AG08395 (cell line): ENCODE measurements around the gene LARP4B.

ENCODE experiments used
- DNase-seq: peaks from one replicate; pipeline ENCODE4 v3.0.0; 2012; ENCODE audit warnings: mixed read lengths, low spot score

Gene LARP4B

GRCh38 chr10:865924-866576 lies 65.5 kb downstream of the LARP4B start:
- no peak for DNase-seq

- no peak for DNase-seq
Observed at GRCh38 chr10:865257-865656, 66.2 kb downstream of the LARP4B start.

- DNase-seq, result no peak
Observed at GRCh38 chr10:860519-860918, 71.0 kb downstream of the LARP4B start.

GRCh38 chr10:856416-857157 lies 74.9 kb downstream of the LARP4B start:
- no peak for DNase-seq

- DNase-seq, result no peak
Observed at GRCh38 chr10:855671-856070, 75.8 kb downstream of the LARP4B start.

DNA sequence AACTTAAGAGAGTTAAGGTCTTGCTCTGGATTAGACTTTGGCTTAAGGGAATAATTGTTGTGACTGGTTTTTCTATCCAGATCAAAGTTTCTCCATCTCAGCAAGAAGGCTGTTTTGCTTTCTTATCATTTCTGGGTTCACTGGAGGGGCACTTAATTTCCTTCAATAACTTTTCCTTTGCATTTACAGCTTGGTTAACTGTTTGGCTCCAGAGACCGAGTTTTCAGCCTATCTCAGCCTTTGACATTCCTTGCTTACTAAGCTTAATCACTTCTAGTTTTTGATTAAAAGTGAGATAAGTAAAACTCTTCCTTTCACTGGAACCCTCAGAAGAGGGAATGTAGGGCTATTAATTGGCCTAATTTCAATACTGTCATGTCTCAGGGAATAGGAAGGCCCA lies 76.4 kb downstream of the LARP4B start:
- no peak for DNase-seq

GRCh38 chr10:853017-853416 lies 78.5 kb downstream of the LARP4B start:
- DNase-seq, result no peak

DNA sequence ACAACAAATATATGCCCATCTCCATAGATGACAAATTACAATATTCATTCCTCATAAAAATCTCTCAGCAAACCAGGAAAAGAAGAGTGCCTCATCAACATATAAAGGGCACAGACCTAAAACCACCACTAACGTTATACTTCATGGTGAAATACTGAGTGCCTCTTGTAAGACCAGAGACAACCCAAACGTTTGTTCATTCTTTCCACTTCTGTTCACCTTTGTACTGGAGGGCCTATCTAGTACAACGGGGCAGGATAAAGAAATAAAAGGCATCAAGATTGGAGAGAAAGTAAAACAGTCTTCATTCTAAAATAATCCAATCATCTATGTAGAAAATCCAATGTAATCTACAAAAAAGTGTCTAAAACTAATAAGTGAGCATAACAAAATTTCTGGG lies 79.1 kb downstream of the LARP4B start:
- no peak for DNase-seq

DNA sequence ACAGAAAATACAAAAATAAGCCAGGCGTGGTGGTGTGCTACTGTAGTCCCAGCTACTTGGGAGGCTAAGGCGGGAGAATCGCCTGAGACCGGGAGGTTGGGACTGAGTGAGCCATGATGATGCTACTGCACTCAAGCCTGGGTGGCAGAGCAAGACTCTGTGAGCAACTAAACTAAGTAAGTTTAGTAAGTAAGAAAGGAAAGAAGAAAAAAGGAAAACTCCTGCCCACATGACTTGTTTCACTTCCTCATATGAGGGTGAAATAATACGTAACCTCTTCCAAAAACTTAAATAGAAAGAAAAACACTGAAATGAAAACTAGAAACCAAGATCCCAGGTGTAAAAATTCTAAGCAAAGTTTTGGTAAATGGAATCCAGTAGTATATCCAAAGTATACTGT lies 79.6 kb downstream of the LARP4B start:
- DNase-seq, result no peak

DNA sequence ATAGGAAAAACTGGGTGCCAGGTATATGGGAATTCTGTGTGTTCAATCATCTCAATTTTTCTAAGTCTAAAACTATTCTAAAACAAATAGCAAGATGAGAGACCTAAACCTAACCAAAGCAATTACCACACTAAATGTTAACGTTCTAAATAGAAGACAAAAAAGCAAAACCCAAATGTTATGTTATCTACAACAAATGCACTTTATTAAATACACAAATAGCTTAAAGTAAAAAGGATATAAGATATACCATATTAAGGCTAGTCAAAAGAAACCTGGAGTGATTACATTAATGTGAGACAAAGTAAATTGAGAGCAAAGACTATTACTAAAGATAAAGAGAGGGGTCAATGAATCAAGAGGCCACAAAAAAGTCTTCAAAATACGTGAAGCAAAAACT lies 81.4 kb downstream of the LARP4B start:
- DNase-seq, result no peak

- DNase-seq, result no peak
Observed at GRCh38 chr10:847868-848267, 83.6 kb downstream of the LARP4B start.

DNA sequence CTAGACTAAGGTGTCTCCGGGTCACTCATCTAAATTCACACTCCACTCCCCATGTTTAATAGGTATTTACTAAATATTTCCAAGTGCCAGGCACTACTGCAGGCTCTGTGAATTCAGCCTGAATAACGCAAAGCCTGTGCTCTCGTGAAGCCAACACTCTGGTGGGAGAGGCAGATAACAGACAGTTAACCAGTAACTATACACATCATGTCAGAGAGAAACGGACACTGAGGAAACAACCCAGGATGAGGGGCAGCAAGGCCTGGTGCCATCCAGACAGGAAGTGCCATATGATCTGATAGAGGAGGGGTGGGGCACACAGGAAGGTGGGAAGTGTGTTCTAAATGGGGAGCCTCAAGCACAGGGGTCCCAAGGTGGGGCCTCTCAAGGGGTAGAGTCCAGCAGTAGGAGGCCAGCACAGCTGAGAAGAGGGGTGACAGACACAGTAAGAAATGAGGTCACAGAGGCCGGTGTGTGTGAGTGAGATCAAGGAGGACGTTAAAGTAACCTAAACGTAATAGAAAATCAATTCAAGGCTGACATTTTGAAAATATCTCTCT lies 85.3 kb downstream of the LARP4B start:
- no peak for DNase-seq

DNA sequence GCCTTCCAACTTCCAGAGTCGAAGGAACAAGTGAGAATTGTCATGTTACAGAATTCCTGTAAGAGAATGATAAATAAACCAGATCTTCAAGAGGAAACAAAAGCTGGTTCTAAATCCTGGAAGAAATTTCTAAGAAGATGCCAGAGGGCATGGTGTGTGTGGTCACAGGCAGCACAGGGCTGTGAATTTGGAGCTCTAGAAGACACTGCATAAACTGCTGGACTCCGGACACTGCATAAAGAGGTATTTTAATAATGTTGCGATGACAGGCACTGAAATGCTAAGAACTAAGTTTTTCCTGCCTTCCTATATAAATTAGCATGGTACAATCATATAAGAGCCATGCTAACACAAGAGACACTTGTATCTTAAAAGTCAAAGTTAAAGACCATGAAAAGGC lies 86.0 kb downstream of the LARP4B start:
- no peak for DNase-seq

DNA sequence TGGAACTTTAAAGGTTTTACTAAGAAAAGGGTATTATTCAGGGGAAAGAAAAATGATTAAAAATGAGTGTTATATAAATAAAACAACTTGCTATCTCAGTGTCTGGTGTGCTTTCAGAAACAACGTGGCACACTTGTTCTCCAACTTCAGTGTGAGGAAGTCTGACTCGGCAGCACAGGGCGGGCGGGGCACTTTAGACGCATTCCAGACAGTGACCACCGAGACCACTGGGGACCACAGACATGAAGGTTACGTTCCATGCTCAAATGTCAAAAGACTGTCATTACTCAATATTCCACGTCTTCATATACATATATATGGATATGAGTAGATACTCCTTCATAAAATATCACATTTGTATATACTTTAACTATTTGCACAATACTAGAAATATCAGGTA lies 87.0 kb downstream of the LARP4B start:
- DNase-seq, result no peak

- peak; percentile 13 for DNase-seq
Observed at GRCh38 chr10:843703-844102, 87.8 kb downstream of the LARP4B start.

DNA sequence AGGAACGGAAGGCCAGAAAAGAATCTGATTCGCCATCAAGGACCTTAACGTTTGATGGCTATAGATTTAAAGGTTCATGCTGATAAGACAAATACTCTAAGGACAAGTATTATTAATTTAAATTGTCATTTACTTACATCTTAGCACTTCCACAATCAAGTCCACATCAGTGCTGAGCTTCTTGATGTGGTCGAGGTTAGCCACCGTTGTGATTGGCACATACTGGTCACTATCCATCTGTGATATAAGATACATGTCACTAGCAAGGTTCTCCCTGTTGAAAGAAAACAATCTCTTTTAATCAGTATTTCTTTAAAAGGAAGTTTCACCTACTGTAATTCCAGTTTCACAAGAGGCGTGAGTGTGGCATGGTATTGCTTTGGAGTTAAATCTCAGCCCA lies 88.7 kb downstream of the LARP4B start:
- no peak for DNase-seq

- no peak for DNase-seq
Observed at GRCh38 chr10:841535-841934, 90.0 kb downstream of the LARP4B start.

- no peak for DNase-seq
Observed at GRCh38 chr10:839550-840205, 91.8 kb downstream of the LARP4B start.

DNA sequence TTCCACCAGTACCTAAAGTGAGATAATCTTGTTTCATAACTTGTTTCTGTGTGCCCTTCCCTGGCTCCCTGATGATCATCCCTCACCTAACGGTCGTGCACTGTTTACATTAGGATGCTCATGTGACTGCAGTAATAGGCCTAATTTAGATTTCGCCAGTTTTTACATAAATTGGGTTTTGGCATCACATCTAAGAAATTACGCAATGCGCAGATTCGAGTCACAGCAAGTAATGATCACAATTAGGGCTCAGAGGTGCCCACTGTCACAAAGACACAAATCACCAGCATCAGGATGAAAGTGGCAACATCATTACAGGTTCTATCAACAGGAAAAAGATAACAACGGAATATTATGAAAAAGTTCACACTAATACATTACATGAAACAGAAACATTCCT lies 94.7 kb downstream of the LARP4B start:
- no peak for DNase-seq

- DNase-seq, result no peak
Observed at GRCh38 chr10:834493-834892, 97.0 kb downstream of the LARP4B start.

DNA sequence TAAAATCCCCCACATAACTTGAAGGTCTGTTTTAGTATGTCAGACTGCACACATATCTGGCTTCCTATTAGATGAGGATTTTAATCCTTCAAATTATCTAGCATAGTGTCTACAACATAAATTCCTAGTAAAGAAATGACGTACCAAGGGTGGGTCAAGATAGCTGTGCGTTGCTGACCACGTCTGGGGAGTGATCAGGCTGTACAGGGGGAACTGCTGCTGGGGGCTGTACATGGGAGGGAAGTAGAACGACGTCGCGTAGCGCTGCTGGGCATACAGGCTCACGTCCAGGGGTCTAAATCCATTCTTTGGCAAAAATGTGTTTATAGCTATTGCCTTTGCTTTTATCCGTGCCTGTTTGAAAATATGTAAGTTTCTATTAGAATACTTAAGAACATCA lies 102.3 kb downstream of the LARP4B start:
- no peak for DNase-seq

GRCh38 chr10:828191-828590 lies 103.3 kb downstream of the LARP4B start:
- no peak for DNase-seq

GRCh38 chr10:824946-825345 lies 106.6 kb downstream of the LARP4B start:
- DNase-seq, result no peak
